HepG2 (cell line): Measurements from ENCODE around the gene CAPN15. TPM values are rescaled to one million over a fixed set of nuclear protein-coding genes. Genes with fewer than 3 reads are reported as not detected.

Source experiments
- ARID2 ChIP-seq: sonication (generic); formaldehyde crosslinking; IDR thresholded peaks from 2 replicates; pipeline ENCODE4 v1.8.1; 2022; ENCODE audit warnings: mild to moderate bottlenecking, missing genetic modification reagents, borderline replicate concordance
- CENPX ChIP-seq: sonication (generic); formaldehyde crosslinking; IDR thresholded peaks from 2 replicates; pipeline ENCODE4 v1.9.0; 2021; ENCODE audit warnings: mild to moderate bottlenecking, missing genetic modification reagents, moderate library complexity
- GABPB1 ChIP-seq: IDR thresholded peaks from 2 replicates; pipeline ENCODE4 v1.6.1; 2016; ENCODE audit warnings: mild to moderate bottlenecking, missing genetic modification reagents, moderate library complexity, missing compliant biosample characterization
- GATAD2A ChIP-seq: IDR thresholded peaks from 2 replicates; pipeline ENCODE4 v1.6.1; 2016
- GPN1 ChIP-seq: sonication (generic); formaldehyde crosslinking; IDR thresholded peaks from 2 replicates; pipeline ENCODE4 v1.5.1; 2020; ENCODE audit warnings: missing genetic modification reagents, borderline replicate concordance
- MEIS2 ChIP-seq: sonication (generic); formaldehyde crosslinking; IDR thresholded peaks from 2 replicates; pipeline ENCODE4 v1.9.0; 2021; ENCODE audit warnings: mild to moderate bottlenecking, missing genetic modification reagents
- MYNN ChIP-seq: sonication (generic); formaldehyde crosslinking; IDR thresholded peaks from 2 replicates; pipeline ENCODE4 v1.4.0; 2020; ENCODE audit warnings: mild to moderate bottlenecking, low read depth, missing genetic modification reagents
- RXRA ChIP-seq: sonication (generic); formaldehyde crosslinking; IDR thresholded peaks from 2 replicates; pipeline ENCODE4 v1.5.1; 2020; ENCODE audit warnings: missing genetic modification reagents
- SRSF4 ChIP-seq: fragments of 200-400 bp; formaldehyde crosslinking; IDR thresholded peaks from one replicate; pipeline ENCODE4 v1.6.1; 2018; ENCODE audit warnings: mild to moderate bottlenecking, low read depth, low read length, moderate library complexity; ENCODE audit not compliant: poor library complexity, severe bottlenecking
- TMF1 ChIP-seq: sonication (generic); formaldehyde crosslinking; IDR thresholded peaks from 2 replicates; pipeline ENCODE4 v1.8.1; 2022; ENCODE audit warnings: low read depth, missing genetic modification reagents
- ZFY ChIP-seq: sonication (generic); formaldehyde crosslinking; IDR thresholded peaks from 2 replicates; pipeline ENCODE4 v1.4.0; 2020; ENCODE audit warnings: missing genetic modification reagents
- ZNF205 ChIP-seq: IDR thresholded peaks from 2 replicates; pipeline ENCODE4 v1.6.1; 2018; ENCODE audit warnings: missing biosample characterization, missing genetic modification reagents
- ZNF788 ChIP-seq: sonication (generic); formaldehyde crosslinking; IDR thresholded peaks from 2 replicates; pipeline ENCODE4 v1.5.0; 2020; ENCODE audit warnings: mild to moderate bottlenecking, missing genetic modification reagents, borderline replicate concordance
- polyA plus RNA-seq, 8 experiments: library from polyadenylated mRNA; depleted of rRNA in 3 of 8; stranded (reverse) in 7 of 8; unstranded in 1 of 8; fragments of >200 nt; fragmentation: Illumina TruSeq in 4 of 8; extraction: Trizol in 4 of 8; gene quantifications; 2 replicates each; pipeline versions ENCODE4 v1.2.1 to v1.2.3, GENCODE V29; 2011 to 2016; ENCODE audit warnings: low read depth in 4 of 8, missing spikeins in 1 of 8, mixed read lengths in 1 of 8; ENCODE audit not compliant: insufficient read depth in 1 of 8
- total RNA-seq, 5 experiments: library from RNA; depleted of rRNA; stranded (reverse); fragments of >200 nt; fragmentation: Illumina TruSeq; extraction: Trizol; gene quantifications; 2 replicates each; pipeline ENCODE4 v1.2.3, GENCODE V29; 2016; ENCODE audit warnings: low read depth in 1 of 5
- TF ChIP-seq, protein P1 (sequence below): sonication (generic); formaldehyde crosslinking; IDR thresholded peaks from 2 replicates; pipeline ENCODE4 v1.4.0; 2020; ENCODE audit warnings: missing genetic modification reagents
- TF ChIP-seq, protein P2 (sequence below): sonication (generic); formaldehyde crosslinking; IDR thresholded peaks from 2 replicates; pipeline ENCODE4 v1.5.0; 2020; ENCODE audit warnings: missing genetic modification reagents, mild to moderate bottlenecking, borderline replicate concordance
- TF ChIP-seq, protein P3 (sequence below): sonication (generic); formaldehyde crosslinking; IDR thresholded peaks from 2 replicates; pipeline ENCODE4 v1.4.0; 2020; ENCODE audit warnings: low read depth, mild to moderate bottlenecking, missing genetic modification reagents
- TF ChIP-seq, protein P4 (sequence below): sonication (generic); formaldehyde crosslinking; IDR thresholded peaks from 2 replicates; pipeline ENCODE4 v1.5.0; 2020; ENCODE audit warnings: mild to moderate bottlenecking, missing genetic modification reagents
- TF ChIP-seq, protein P5 (sequence below): sonication (generic); formaldehyde crosslinking; conservative IDR thresholded peaks from 2 replicates; pipeline ENCODE4 v1.4.0; 2020; ENCODE audit warnings: missing genetic modification reagents

CAPN15 gene
- total and polyA plus RNA-seq, 2 of the 13 experiments (the other 11 are each of a cell fraction or from before 2014, with no cell fraction given), result 14.9 to 24.5 TPM

DNA sequence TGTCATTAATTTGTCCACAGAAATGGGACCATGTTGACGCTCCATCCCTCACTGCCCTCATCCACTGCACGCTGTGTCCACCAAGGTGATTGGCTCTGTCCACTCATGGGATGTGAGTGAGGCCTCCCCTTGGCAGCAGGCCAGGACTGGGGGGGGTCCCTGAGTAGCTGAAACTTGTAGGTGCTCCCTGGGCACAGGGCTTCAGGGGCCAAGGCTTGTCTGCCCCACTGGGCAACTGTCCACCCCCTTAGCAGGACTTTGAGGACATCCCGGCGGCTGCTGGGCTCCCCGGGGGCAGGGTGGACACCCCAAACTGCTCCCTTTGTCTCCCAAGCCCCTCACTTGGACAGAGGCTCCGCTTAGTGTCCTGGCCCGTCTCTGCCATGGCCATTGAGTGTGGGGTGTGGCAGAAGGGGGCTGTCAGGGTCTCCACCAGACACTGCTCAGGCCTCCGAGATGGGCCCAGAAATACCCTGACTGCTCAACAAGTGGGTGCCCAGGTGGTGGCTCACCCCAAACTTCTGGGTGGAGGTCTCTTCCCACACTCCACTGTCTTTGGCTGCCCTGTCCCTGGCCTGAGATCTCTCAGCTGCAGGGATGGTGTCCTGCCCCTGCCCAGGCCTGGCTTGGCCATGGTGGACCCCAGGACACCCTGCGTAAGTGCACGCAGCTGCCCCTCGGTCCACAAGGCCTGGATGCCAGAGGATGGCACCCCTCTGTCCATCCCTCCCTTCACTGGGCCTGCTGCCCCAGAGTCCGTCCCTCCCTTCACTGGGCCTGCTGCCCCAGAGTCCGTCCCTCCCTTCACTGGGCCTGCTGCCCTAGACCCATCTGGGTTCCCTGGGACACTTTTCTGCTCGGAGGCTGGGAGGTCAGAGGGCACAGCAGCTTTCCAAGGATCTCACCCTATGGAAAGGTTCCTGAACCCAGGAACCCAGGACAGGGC is 59.4 kb downstream of the CAPN15 start (continued):
- no peak for TF ChIP-seq ZNF788 (CRISPR knock-in tag)
- TF ChIP-seq GABPB1, result 0 out of 2 replicates have a peak, but pooled peaks have one; percentile 21
- TF ChIP-seq ARID2 (CRISPR knock-in tag), result no peak
- TF ChIP-seq RXRA, result 0 out of 2 replicates have a peak, but pooled peaks have one; percentile 21
- no peak for TF ChIP-seq ZNF205 (CRISPR knock-in tag)
- TF ChIP-seq SRSF4, result no peak
- TF ChIP-seq, protein P1, sequence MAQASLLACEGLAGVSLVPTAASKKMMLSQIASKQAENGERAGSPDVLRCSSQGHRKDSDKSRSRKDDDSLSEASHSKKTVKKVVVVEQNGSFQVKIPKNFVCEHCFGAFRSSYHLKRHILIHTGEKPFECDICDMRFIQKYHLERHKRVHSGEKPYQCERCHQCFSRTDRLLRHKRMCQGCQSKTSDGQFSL (CRISPR knock-in tag), result peak; percentile 74
- TF ChIP-seq ZFY, result no peak
- TF ChIP-seq MEIS2 (CRISPR knock-in tag), result no peak
- TF ChIP-seq, protein P2, sequence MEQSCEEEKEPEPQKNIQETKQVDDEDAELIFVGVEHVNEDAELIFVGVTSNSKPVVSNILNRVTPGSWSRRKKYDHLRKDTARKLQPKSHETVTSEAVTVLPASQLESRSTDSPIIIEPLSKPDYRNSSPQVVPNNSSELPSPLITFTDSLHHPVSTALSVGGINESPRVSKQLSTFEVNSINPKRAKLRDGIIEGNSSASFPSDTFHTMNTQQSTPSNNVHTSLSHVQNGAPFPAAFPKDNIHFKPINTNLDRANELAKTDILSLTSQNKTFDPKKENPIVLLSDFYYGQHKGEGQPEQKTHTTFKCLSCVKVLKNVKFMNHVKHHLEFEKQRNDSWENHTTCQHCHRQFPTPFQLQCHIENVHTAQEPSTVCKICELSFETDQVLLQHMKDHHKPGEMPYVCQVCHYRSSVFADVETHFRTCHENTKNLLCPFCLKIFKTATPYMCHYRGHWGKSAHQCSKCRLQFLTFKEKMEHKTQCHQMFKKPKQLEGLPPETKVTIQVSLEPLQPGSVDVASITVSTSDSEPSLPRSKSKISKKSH (CRISPR knock-in tag), result no peak
- TF ChIP-seq CENPX (CRISPR knock-in tag), result no peak
- TF ChIP-seq, protein P3, sequence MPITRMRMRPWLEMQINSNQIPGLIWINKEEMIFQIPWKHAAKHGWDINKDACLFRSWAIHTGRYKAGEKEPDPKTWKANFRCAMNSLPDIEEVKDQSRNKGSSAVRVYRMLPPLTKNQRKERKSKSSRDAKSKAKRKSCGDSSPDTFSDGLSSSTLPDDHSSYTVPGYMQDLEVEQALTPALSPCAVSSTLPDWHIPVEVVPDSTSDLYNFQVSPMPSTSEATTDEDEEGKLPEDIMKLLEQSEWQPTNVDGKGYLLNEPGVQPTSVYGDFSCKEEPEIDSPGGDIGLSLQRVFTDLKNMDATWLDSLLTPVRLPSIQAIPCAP (CRISPR knock-in tag), result no peak
- no peak for TF ChIP-seq GATAD2A (CRISPR knock-in tag)
- TF ChIP-seq, protein P4, sequence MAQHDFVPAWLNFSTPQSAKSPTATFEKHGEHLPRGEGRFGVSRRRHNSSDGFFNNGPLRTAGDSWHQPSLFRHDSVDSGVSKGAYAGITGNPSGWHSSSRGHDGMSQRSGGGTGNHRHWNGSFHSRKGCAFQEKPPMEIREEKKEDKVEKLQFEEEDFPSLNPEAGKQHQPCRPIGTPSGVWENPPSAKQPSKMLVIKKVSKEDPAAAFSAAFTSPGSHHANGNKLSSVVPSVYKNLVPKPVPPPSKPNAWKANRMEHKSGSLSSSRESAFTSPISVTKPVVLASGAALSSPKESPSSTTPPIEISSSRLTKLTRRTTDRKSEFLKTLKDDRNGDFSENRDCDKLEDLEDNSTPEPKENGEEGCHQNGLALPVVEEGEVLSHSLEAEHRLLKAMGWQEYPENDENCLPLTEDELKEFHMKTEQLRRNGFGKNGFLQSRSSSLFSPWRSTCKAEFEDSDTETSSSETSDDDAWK (CRISPR knock-in tag), result no peak
- no peak for TF ChIP-seq MYNN (CRISPR knock-in tag)
- TF ChIP-seq GPN1, result no peak
- TF ChIP-seq, protein P5, sequence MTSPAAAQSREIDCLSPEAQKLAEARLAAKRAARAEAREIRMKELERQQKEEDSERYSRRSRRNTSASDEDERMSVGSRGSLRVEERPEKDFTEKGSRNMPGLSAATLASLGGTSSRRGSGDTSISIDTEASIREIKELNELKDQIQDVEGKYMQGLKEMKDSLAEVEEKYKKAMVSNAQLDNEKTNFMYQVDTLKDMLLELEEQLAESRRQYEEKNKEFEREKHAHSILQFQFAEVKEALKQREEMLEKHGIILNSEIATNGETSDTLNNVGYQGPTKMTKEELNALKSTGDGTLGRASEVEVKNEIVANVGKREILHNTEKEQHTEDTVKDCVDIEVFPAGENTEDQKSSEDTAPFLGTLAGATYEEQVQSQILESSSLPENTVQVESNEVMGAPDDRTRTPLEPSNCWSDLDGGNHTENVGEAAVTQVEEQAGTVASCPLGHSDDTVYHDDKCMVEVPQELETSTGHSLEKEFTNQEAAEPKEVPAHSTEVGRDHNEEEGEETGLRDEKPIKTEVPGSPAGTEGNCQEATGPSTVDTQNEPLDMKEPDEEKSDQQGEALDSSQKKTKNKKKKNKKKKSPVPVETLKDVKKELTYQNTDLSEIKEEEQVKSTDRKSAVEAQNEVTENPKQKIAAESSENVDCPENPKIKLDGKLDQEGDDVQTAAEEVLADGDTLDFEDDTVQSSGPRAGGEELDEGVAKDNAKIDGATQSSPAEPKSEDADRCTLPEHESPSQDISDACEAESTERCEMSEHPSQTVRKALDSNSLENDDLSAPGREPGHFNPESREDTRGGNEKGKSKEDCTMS (CRISPR knock-in tag), result no peak
- no peak for TF ChIP-seq TMF1 (CRISPR knock-in tag)
